IMR-90 (cell line): ENCODE measurements around the gene RASGRP1. TPM values are rescaled to one million over a fixed set of nuclear protein-coding genes. Genes with fewer than 3 reads are reported as not detected.

Experiments used
- ATAC-seq: fragments of 200-7000 bp; cut with Tn5 transposase; 2 replicates; pipeline ENCODE4 v1.9.1; 2020; ENCODE audit warnings: low read depth, mild to moderate bottlenecking, moderate library complexity
- BruUV-seq: library from RNA; stranded (reverse); fragments of 400-500 nt; replicated peaks from 2 replicates; lab custom pipeline; 2021; lab: Mats Ljungman, UMichigan
- CTCF ChIA-PET: fragments of 300-600 bp; formaldehyde crosslinking; extraction: SDS; loops from one replicate; lab custom pipeline; 2021; ENCODE audit warnings: antibody characterized with exemption; lab: Yijun Ruan, JAX
- POLR2A ChIA-PET: fragments of 300-600 bp; sonication (Branson Sonifier 250); formaldehyde crosslinking; loops from one replicate; lab custom pipeline; 2022; ENCODE audit warnings: antibody characterized with exemption; ENCODE audit not compliant: unreplicated experiment; lab: Charles Lee
- DNase-seq: peaks from one replicate; pipeline ENCODE4 v3.0.0; 2013
- H2AFZ ChIP-seq: replicated peaks from 2 replicates; pipeline ENCODE3; 2013; ENCODE audit warnings: low read length, mild to moderate bottlenecking; ENCODE audit not compliant: poor library complexity
- H2AK5ac ChIP-seq: 2 replicates; pipeline ENCODE4 v1.6.1; 2013; ENCODE audit warnings: low read depth, low read length, inconsistent platforms
- H2AK9ac ChIP-seq: replicated peaks from 2 replicates; pipeline ENCODE3; 2013; ENCODE audit warnings: mild to moderate bottlenecking, low read depth, low read length, moderate library complexity; ENCODE audit not compliant: poor library complexity
- H2BK120ac ChIP-seq: 2 replicates; pipeline ENCODE4 v1.6.1; 2013; ENCODE audit warnings: low read depth, low read length, inconsistent platforms
- H2BK15ac ChIP-seq: 3 replicates; pipeline ENCODE4 v1.6.1; 2013; ENCODE audit warnings: low read depth, low read length, inconsistent platforms
- H2BK20ac ChIP-seq: 2 replicates; pipeline ENCODE4 v1.6.1; 2013; ENCODE audit warnings: low read depth, mild to moderate bottlenecking, inconsistent platforms, low read length, moderate library complexity
- H2BK5ac ChIP-seq: 2 replicates; pipeline ENCODE4 v1.6.1; 2013; ENCODE audit warnings: mild to moderate bottlenecking, low read depth, low read length, inconsistent platforms; ENCODE audit not compliant: poor library complexity, severe bottlenecking
- H3K14ac ChIP-seq: replicated peaks from 2 replicates; pipeline ENCODE4 v1.6.1; 2013; ENCODE audit warnings: low read depth, low read length, inconsistent platforms
- H3K18ac ChIP-seq: 2 replicates; pipeline ENCODE4 v1.6.1; 2013; ENCODE audit warnings: low read depth, low read length, control low read depth
- H3K23ac ChIP-seq: 2 replicates; pipeline ENCODE4 v1.6.1; 2013; ENCODE audit warnings: low read depth, low read length, inconsistent platforms
- H3K27ac ChIP-seq: 2 replicates; pipeline ENCODE4 v1.5.1; 2013; ENCODE audit warnings: mild to moderate bottlenecking, control low read depth, low read length; ENCODE audit not compliant: insufficient read depth
- H3K27me3 ChIP-seq: 2 replicates; pipeline ENCODE4 v1.6.1; 2013; ENCODE audit warnings: low read length; ENCODE audit not compliant: control insufficient read depth, insufficient read depth
- H3K36me3 ChIP-seq: 2 replicates; pipeline ENCODE4 v1.6.1; 2013; ENCODE audit warnings: low read length, mixed read lengths; ENCODE audit not compliant: control insufficient read depth, insufficient read depth
- H3K4ac ChIP-seq: 2 replicates; pipeline ENCODE4 v1.6.1; 2013; ENCODE audit warnings: low read depth, low read length, inconsistent platforms
- H3K4me1 ChIP-seq: 2 replicates; pipeline ENCODE4 v1.6.1; 2013; ENCODE audit warnings: low read length, mixed read lengths; ENCODE audit not compliant: control insufficient read depth, insufficient read depth
- H3K4me2 ChIP-seq: 2 replicates; pipeline ENCODE4 v1.6.1; 2013; ENCODE audit warnings: low read depth, mild to moderate bottlenecking, control low read depth, low read length, moderate library complexity
- H3K4me3 ChIP-seq: 2 replicates; pipeline ENCODE4 v1.5.1; 2013; ENCODE audit warnings: low read depth, mild to moderate bottlenecking, control low read depth, low read length, moderate library complexity; ENCODE audit not compliant: insufficient read depth
- H3K56ac ChIP-seq: 2 replicates; pipeline ENCODE4 v1.6.1; 2013; ENCODE audit warnings: low read length, inconsistent platforms; ENCODE audit not compliant: insufficient read depth; ENCODE audit errors: extremely low read depth
- H3K79me1 ChIP-seq, 2 experiments: 2 replicates each; pipeline ENCODE4 v1.6.1; 2013; ENCODE audit warnings: low read length in 2 of 2, inconsistent platforms in 1 of 2, low read depth in 1 of 2
- H3K9ac ChIP-seq: 2 replicates; pipeline ENCODE4 v1.6.1; 2013; ENCODE audit warnings: low read depth, low read length, control low read depth
- H3K9me1 ChIP-seq: 2 replicates; pipeline ENCODE4 v1.6.1; 2013; ENCODE audit warnings: low read length, inconsistent platforms; ENCODE audit not compliant: insufficient read depth
- H3K9me3 ChIP-seq: 2 replicates; pipeline ENCODE4 v1.6.1; 2013; ENCODE audit warnings: low read length; ENCODE audit not compliant: control insufficient read depth, insufficient read depth
- H4K20me1 ChIP-seq: 2 replicates; pipeline ENCODE4 v1.6.1; 2013; ENCODE audit warnings: low read length, inconsistent platforms; ENCODE audit not compliant: insufficient read depth
- H4K5ac ChIP-seq: 2 replicates; pipeline ENCODE4 v1.6.1; 2013; ENCODE audit warnings: mild to moderate bottlenecking, low read depth, low read length, control low read depth
- H4K8ac ChIP-seq, 2 experiments: 2 replicates each; pipeline ENCODE4 v1.6.1; 2013; ENCODE audit warnings: low read depth in 2 of 2, low read length in 2 of 2, control low read depth in 1 of 2, inconsistent platforms in 1 of 2
- H4K91ac ChIP-seq: 2 replicates; pipeline ENCODE4 v1.6.1; 2013; ENCODE audit warnings: low read depth, low read length, inconsistent platforms; ENCODE audit not compliant: insufficient read depth
- CHD1 ChIP-seq: IDR thresholded peaks from 2 replicates; pipeline ENCODE4 v1.6.1; 2012; ENCODE audit warnings: low read depth, low read length, improper control_type of control experiment
- ELK1 ChIP-seq: fragments of 150-350 bp; IDR thresholded peaks from 2 replicates; pipeline ENCODE4 v1.6.1; 2016; ENCODE audit warnings: low read depth, mild to moderate bottlenecking, low read length, moderate library complexity, borderline replicate concordance
- RFX5 ChIP-seq: IDR thresholded peaks from 2 replicates; pipeline ENCODE4 v1.8.0; 2012; ENCODE audit warnings: low read depth, mild to moderate bottlenecking, low read length, moderate library complexity
- WGBS, 2 experiments: methylation state at CpG; one replicate each; pipeline versions ENCODE4 v1.1.5 to v1.1.7; 2013; ENCODE audit warnings: missing lambda C conversion rate in 2 of 2; ENCODE audit not compliant: insufficient read length in 1 of 2; ENCODE audit errors: extremely low coverage in 2 of 2; 5-methylcytosine and 5-hydroxymethylcytosine counted together
- dilution Hi-C: fragments of 300-500 bp; cut with HindIII; formaldehyde crosslinking; loops from one replicate; pipeline ENCODE4 v1.14.3; 2018; ENCODE audit warnings: low sequenced_read_pairs; ENCODE audit not compliant: unreplicated experiment
- in situ Hi-C: fragments of 300-500 bp; cut with MboI; formaldehyde crosslinking; loops from 3 replicates; pipeline ENCODE4 v1.14.3; 2019; ENCODE audit warnings: low sequenced_read_pairs, inconsistent platforms, mixed read lengths
- intact Hi-C: fragments of 100-400 bp; cut with micrococcal nuclease; formaldehyde crosslinking; loops from 2 replicates; pipeline ENCODE4 v1.10.0; 2022
- polyA plus RNA-seq, 3 experiments: library from polyadenylated mRNA; depleted of rRNA; stranded (reverse); fragments of >200 nt; gene quantifications; 2 replicates each; pipeline ENCODE4 v1.2.3, GENCODE V29; 2012; ENCODE audit warnings: low replicate concordance in 1 of 3
- total RNA-seq: library from RNA; depleted of rRNA; stranded (reverse); fragments of >200 nt; gene quantifications from 2 replicates; pipeline ENCODE4 v1.2.3, GENCODE V29; 2012

Gene RASGRP1
- total and polyA plus RNA-seq, 2 of the 4 experiments (the other 2 are of a cell fraction), result 1.4 to 3.2 TPM

- TF ChIP-seq RFX5, result no peak
- no peak for TF ChIP-seq CHD1
- no peak for TF ChIP-seq ELK1
- ATAC-seq, result peak; percentile 99
- peaks cover 5% of the 10 kb centered on the region; the same call in 1 of the 2 replicates for H4K20me1 ChIP-seq
- POLR2A ChIA-PET, result no interaction called here
- peaks cover 4% of the 10 kb centered on the region; the same call in 1 of the 2 replicates for H3K36me3 ChIP-seq
- no peaks in the 10 kb centered on the region for H3K9me3 ChIP-seq
- no peaks in the 10 kb centered on the region for H3K27me3 ChIP-seq
- H3K4ac ChIP-seq, result no peak overlapping the region
- no peak overlapping the region for H2BK20ac ChIP-seq
- no peak overlapping the region for H4K5ac ChIP-seq
- no peak overlapping the region for H3K56ac ChIP-seq
- no peak overlapping the region for H4K91ac ChIP-seq
- CTCF ChIA-PET, result interaction anchor here (1.0 to 1.2 kb wide), 2 partner anchors 10 to 20 kb away, joined by 3 to 7 read pairs; no protein-coding TSS in a partner anchor
- H3K4me2 ChIP-seq, result peak overlapping the region; percentile 28; the same call in 1 of the 2 replicates
- in situ Hi-C loops (no loop called here), intact Hi-C loops (no loop called here), dilution Hi-C loops (no loop called here)
- H2BK15ac ChIP-seq, result no peak overlapping the region
- H2AK9ac ChIP-seq, result no peak overlapping the region
- no peak overlapping the region for H3K23ac ChIP-seq
- peaks cover 38 to 73% of the 10 kb centered on the region in 2 experiments for H3K79me1 ChIP-seq
- H3K27ac ChIP-seq, result no peak overlapping the region
- H2BK5ac ChIP-seq, result no peak overlapping the region
- H4K8ac ChIP-seq, result no peak overlapping the region
- H3K18ac ChIP-seq, result no peak overlapping the region
- no CpG with 5 or more reads among the region's 2 CpGs for whole genome bisulfite sequencing, 2 experiments
- DNase-seq, result peak; percentile 63
- H2BK120ac ChIP-seq, result no peak overlapping the region
- H3K9me1 ChIP-seq, result peaks cover 21% of the 10 kb centered on the region
- no TSS peak for BruUV-seq
- H2AK5ac ChIP-seq, result no peak overlapping the region
- no peak overlapping the region for H3K9ac ChIP-seq
- 0 out of 2 replicates have a peak, but pooled peaks cover 1% of the 10 kb centered on the region for H3K4me1 ChIP-seq
- H2AFZ ChIP-seq, result no peak overlapping the region
- H3K4me3 ChIP-seq, result no peak overlapping the region
- no peak overlapping the region for H3K14ac ChIP-seq
Observed at GRCh38 chr15:38461066-38461833, 103.4 kb downstream of the RASGRP1 start.
